ENCODE measurements around the gene DDIT4. TPM values are rescaled to one million over a fixed set of nuclear protein-coding genes. Genes with fewer than 3 reads are reported as not detected.

DDIT4 gene
- total RNA-seq, 1 donor from 2014 or later: 68.6 TPM

- Mint-ChIP-seq H3K27ac (ENCODE audit: unreplicated experiment) (peak overlapping the region; percentile 3), H3K4me3 (no peak overlapping the region), H3K27me3 (ENCODE audit: low read depth) (no peaks in the 10 kb centered on the region), H3K36me3 (ENCODE audit: low read depth) (no peaks in the 10 kb centered on the region), H3K9me3 (no peaks in the 10 kb centered on the region), H3K4me1 (peaks cover 46% of the 10 kb centered on the region)
- DNase-seq (ENCODE audit: low read depth, low spot score): no peak
- no peak for TF ChIP-seq CTCF (conservative IDR thresholded peaks at IDR 0.05)
Observed at GRCh38 chr10:72263613-72264241, 10.0 kb upstream of the DDIT4 start.

GRCh38 chr10:72264536-72264935 is 9.2 kb upstream of the DDIT4 start:
- peaks cover 40% of the 10 kb centered on the region for H3K4me1 Mint-ChIP-seq
- TF ChIP-seq CTCF (conservative IDR thresholded peaks at IDR 0.05): no peak
- no peak overlapping the region for H3K27ac Mint-ChIP-seq (ENCODE audit: unreplicated experiment)
- H3K36me3 Mint-ChIP-seq (ENCODE audit: low read depth): no peaks in the 10 kb centered on the region
- peak overlapping the region; percentile 41 for H3K4me3 Mint-ChIP-seq
- no peak for DNase-seq (ENCODE audit: low read depth, low spot score)
- no peaks in the 10 kb centered on the region for H3K9me3 Mint-ChIP-seq
- no peaks in the 10 kb centered on the region for H3K27me3 Mint-ChIP-seq (ENCODE audit: low read depth)

- no peak overlapping the region for H3K4me3 Mint-ChIP-seq
- no peaks in the 10 kb centered on the region for H3K9me3 Mint-ChIP-seq
- no peak overlapping the region for H3K27ac Mint-ChIP-seq (ENCODE audit: unreplicated experiment)
- H3K4me1 Mint-ChIP-seq: peaks cover 34% of the 10 kb centered on the region
- no peaks in the 10 kb centered on the region for H3K27me3 Mint-ChIP-seq (ENCODE audit: low read depth)
- DNase-seq (ENCODE audit: low read depth, low spot score): no peak
- TF ChIP-seq CTCF (conservative IDR thresholded peaks at IDR 0.05): no peak
- H3K36me3 Mint-ChIP-seq (ENCODE audit: low read depth): no peaks in the 10 kb centered on the region
Observed at GRCh38 chr10:72265508-72265907, 8.2 kb upstream of the DDIT4 start.

DNA sequence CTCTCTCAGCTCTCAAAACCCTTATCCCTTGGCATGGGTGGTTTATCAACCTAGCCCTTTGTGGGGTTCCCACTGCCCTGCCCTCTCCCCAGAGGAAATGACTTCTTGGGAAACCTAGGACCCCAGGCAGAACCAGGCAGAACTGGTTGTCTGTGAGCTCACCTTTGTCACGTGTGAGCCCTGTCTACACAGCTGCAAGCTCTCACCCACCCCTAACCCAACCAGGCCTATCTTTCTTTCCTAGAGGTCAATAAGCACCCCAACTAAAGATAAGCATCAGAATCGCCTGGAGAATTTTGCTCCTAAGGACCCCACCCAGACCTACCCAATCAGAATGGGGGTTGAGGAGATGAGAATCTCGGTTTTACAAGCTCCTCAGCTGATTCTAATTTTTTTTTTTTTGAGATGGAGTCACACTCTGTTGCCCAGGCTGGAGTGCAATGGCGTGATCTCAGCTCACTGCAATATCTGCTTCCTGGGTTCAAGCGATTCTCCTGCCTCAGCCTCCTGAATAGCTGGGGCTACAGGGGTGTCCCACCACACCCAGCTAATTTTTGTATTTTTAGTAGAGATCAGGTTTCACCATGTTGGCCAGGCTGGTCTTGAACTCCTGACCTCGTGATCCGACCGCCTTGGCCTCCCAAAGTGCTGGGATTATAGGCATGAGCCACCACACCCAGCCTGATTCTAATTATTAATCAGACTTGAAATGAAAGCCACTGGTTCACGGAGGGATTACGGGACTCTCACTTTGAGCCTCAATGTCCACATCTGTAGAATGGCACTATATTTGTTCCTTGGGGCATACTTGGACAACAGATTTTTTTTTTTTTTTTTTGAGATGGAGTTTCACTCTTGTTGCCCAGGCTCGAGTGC is 7.5 kb upstream of the DDIT4 start:
- peaks cover 36% of the 10 kb centered on the region for H3K4me1 Mint-ChIP-seq
- H3K9me3 Mint-ChIP-seq: no peaks in the 10 kb centered on the region
- H3K27ac Mint-ChIP-seq (ENCODE audit: unreplicated experiment): no peak overlapping the region
- no peaks in the 10 kb centered on the region for H3K36me3 Mint-ChIP-seq (ENCODE audit: low read depth)
- no peaks in the 10 kb centered on the region for H3K27me3 Mint-ChIP-seq (ENCODE audit: low read depth)
- TF ChIP-seq CTCF (conservative IDR thresholded peaks at IDR 0.05): no peak
- DNase-seq (ENCODE audit: low read depth, low spot score): no peak
- H3K4me3 Mint-ChIP-seq: no peak overlapping the region

DNA sequence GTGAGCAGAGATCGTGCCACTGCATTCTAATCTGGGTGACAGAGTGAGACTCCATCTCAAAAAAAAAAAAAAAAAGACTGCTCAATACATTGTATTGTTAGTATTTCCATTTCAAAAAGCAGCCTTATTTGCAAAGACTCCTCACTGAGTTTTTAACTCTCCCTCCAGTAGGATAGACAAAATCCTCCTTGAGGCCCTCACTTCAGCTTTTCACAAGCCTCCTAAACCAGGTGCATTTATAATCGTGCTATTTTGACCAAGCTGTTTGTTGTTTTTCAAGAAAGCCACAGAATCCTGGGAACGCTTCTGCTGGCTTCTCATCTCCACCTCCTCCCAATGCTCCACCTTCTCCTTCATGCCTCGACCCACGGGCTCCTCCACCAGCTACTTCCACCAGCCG is 6.3 kb upstream of the DDIT4 start:
- H3K4me1 Mint-ChIP-seq: peaks cover 35% of the 10 kb centered on the region
- no peaks in the 10 kb centered on the region for H3K27me3 Mint-ChIP-seq (ENCODE audit: low read depth)
- peak overlapping the region; percentile 29 for H3K4me3 Mint-ChIP-seq

More for the DNA sequence above, 6.3 kb upstream of the DDIT4 start:
- H3K36me3 Mint-ChIP-seq (ENCODE audit: low read depth): no peaks in the 10 kb centered on the region
- DNase-seq (ENCODE audit: low read depth, low spot score): no peak
- TF ChIP-seq CTCF (conservative IDR thresholded peaks at IDR 0.05): no peak
- H3K27ac Mint-ChIP-seq (ENCODE audit: unreplicated experiment): no peak overlapping the region
- no peaks in the 10 kb centered on the region for H3K9me3 Mint-ChIP-seq

All from neural crest cell (in vitro differentiated cells).